ENCODE results near the gene LMTK2. TPM values are rescaled to one million over a fixed set of nuclear protein-coding genes. Genes with fewer than 3 reads are reported as not detected.

LMTK2 gene
- total RNA-seq, 1 donor from 2014 or later: 40.4 TPM

GRCh38 chr7:98234429-98235147, 127.9 kb downstream of the LMTK2 start:
- no peak for DNase-seq

GRCh38 chr7:98235901-98236300, 129.2 kb downstream of the LMTK2 start:
- no peak for DNase-seq

GRCh38 chr7:98236355-98237185, 129.9 kb downstream of the LMTK2 start:
- DNase-seq: no peak

- DNase-seq: no peak
Observed at GRCh38 chr7:98238076-98238475, 131.4 kb downstream of the LMTK2 start.

GRCh38 chr7:98238976-98239375, 132.3 kb downstream of the LMTK2 start:
- no peak for DNase-seq

GRCh38 chr7:98240961-98241673, 134.5 kb downstream of the LMTK2 start:
- no peak for DNase-seq

GRCh38 chr7:98241674-98242241, 135.1 kb downstream of the LMTK2 start:
- no peak for DNase-seq

- DNase-seq: no peak
Observed at GRCh38 chr7:98242342-98242741, 135.7 kb downstream of the LMTK2 start.

GRCh38 chr7:98242934-98243333, 136.3 kb downstream of the LMTK2 start:
- DNase-seq: no peak

GRCh38 chr7:98244871-98245270, 138.2 kb downstream of the LMTK2 start:
- DNase-seq: no peak

GRCh38 chr7:98248156-98248555, 141.5 kb downstream of the LMTK2 start:
- DNase-seq: no peak

GRCh38 chr7:98249106-98249505, 142.4 kb downstream of the LMTK2 start:
- no peak for DNase-seq

GRCh38 chr7:98250789-98251188, 144.1 kb downstream of the LMTK2 start:
- DNase-seq: no peak

GRCh38 chr7:98251231-98251600, 144.6 kb downstream of the LMTK2 start:
- DNase-seq: no peak

GRCh38 chr7:98251601-98252424, 145.2 kb downstream of the LMTK2 start, which contains the start of gene TECPR1:
Gene TECPR1, minus strand, starts transcription at chr7:98252232. Its CDS starts 6,086 bp downstream, at chr7:98246146.
- DNase-seq: peak; percentile 94

- no peak for DNase-seq
Observed at GRCh38 chr7:98252425-98253054, 145.9 kb downstream of the LMTK2 start.

- DNase-seq: no peak
Observed at GRCh38 chr7:98254516-98254915, 147.9 kb downstream of the LMTK2 start.

- no peak for DNase-seq
Observed at GRCh38 chr7:98254951-98255610, 148.4 kb downstream of the LMTK2 start.

- no peak for DNase-seq
Observed at GRCh38 chr7:98256431-98256830, 149.8 kb downstream of the LMTK2 start.

GRCh38 chr7:98257701-98258100, 151.0 kb downstream of the LMTK2 start:
- no peak for DNase-seq

Data from occipital lobe (tissue), 2 donors.